ENCODE measurements around the gene STAT6. TPM values are rescaled to one million over a fixed set of nuclear protein-coding genes. Genes with fewer than 3 reads are reported as not detected.
A peak's percentile ranks its signal among the peaks of the same experiment; 100 is the strongest.

Gene STAT6
- total and polyA plus RNA-seq, 11 donors: 31.6 to 87.7 (median 38.4) TPM

DNA sequence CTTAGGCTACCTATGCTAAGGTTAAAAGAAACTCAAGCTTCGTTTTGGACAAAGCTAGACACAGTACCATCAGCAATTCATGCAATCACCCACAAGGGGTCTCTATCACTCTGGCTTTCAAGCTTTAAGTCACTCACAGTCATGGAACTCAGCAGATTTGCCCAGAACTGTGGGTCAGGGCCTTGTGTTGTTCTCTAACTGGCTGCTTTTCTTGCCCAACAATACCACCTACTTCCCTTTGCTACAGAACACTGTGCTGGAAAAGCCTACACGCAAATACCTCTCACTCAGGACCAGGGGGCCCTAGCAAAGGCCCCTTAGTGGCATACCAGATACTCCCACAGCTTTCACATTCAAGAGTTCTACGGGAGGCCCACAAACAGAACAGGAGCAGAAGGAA lies 41.6 kb downstream of the STAT6 start:
- peak in 4 of 5 donors; percentile 44 to 69 (median 65) for DNase-seq
- 28 to 38% (median 34%) methylated on average over 3 of the region's 3 CpGs for WGBS, 4 donors
- peaks cover 0 to 47% (median 18%) of the 10 kb centered on the region in 9 donors for H3K36me3 ChIP-seq

DNA sequence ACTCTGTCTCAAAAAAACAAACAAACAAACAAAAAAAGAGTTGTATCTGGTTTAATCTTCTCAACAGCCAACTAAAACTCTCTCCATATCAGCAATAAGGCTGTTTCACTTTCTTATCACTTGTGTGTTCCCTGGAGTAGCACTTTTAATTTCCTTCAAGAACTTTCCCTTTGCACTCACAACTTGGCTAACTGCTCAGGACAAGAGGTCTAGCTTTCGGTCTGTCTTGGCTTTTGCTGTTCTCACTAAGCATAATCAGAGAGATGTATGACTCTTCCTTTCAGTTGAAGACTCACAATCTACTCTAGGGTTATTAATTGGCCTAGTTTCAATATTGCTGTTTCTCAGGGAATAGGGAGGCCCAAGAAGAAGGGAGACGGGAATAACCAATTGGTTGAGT lies 44.9 kb downstream of the STAT6 start:
- WGBS, 4 donors: 72 to 90% (median 82%) methylated on average over 2 of the region's 2 CpGs
- Histone ChIP-seq H3K4me1 (peaks cover 0 to 35% (median 3%) of the 10 kb centered on the region in 12 donors), H3K27ac (peak overlapping the region in 1 of 12 donors; percentile 35), H3K9me3 (no peaks in the 10 kb centered on the region), H3K36me3 (peaks cover 0 to 39% (median 14%) of the 10 kb centered on the region in 9 donors), H3K27me3 (no peaks in the 10 kb centered on the region), H3K4me3 (no peak overlapping the region)
- no peak for DNase-seq
- intact Hi-C loops (cut with DNase I): loop anchor here in 7 of 10 donors (5.0 to 10.0 kb wide), 7 partner anchors 106 to 309 kb away; no protein-coding TSS in a partner anchor
- no peak for ATAC-seq
- TF ChIP-seq POLR2A (IDR thresholded peaks at IDR 0.05): no peak
- TF ChIP-seq, protein P1, sequence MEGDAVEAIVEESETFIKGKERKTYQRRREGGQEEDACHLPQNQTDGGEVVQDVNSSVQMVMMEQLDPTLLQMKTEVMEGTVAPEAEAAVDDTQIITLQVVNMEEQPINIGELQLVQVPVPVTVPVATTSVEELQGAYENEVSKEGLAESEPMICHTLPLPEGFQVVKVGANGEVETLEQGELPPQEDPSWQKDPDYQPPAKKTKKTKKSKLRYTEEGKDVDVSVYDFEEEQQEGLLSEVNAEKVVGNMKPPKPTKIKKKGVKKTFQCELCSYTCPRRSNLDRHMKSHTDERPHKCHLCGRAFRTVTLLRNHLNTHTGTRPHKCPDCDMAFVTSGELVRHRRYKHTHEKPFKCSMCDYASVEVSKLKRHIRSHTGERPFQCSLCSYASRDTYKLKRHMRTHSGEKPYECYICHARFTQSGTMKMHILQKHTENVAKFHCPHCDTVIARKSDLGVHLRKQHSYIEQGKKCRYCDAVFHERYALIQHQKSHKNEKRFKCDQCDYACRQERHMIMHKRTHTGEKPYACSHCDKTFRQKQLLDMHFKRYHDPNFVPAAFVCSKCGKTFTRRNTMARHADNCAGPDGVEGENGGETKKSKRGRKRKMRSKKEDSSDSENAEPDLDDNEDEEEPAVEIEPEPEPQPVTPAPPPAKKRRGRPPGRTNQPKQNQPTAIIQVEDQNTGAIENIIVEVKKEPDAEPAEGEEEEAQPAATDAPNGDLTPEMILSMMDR (IDR thresholded peaks at IDR 0.05): no peak

More for the DNA sequence above, 41.6 kb downstream of the STAT6 start:
- no peaks in the 10 kb centered on the region for H3K9me3 ChIP-seq
- no peak overlapping the region for H3K4me3 ChIP-seq
- peak overlapping the region in 9 of 12 donors; percentile 5 to 81 (median 40) for H3K27ac ChIP-seq
- TF ChIP-seq, protein P1 (IDR thresholded peaks at IDR 0.05): peak; percentile 77 to 92 (median 89)
- no peak for TF ChIP-seq POLR2A (IDR thresholded peaks at IDR 0.05)
- H3K27me3 ChIP-seq: no peaks in the 10 kb centered on the region
- H3K4me1 ChIP-seq: peaks cover 0 to 19% (median 3%) of the 10 kb centered on the region in 12 donors
- intact Hi-C loops (cut with DNase I): loop anchor here (1.0 to 10.0 kb wide), 10 partner anchors 43 to 312 kb away; no protein-coding TSS in a partner anchor
- ATAC-seq: peak; percentile 86 to 98 (median 96)

DNA sequence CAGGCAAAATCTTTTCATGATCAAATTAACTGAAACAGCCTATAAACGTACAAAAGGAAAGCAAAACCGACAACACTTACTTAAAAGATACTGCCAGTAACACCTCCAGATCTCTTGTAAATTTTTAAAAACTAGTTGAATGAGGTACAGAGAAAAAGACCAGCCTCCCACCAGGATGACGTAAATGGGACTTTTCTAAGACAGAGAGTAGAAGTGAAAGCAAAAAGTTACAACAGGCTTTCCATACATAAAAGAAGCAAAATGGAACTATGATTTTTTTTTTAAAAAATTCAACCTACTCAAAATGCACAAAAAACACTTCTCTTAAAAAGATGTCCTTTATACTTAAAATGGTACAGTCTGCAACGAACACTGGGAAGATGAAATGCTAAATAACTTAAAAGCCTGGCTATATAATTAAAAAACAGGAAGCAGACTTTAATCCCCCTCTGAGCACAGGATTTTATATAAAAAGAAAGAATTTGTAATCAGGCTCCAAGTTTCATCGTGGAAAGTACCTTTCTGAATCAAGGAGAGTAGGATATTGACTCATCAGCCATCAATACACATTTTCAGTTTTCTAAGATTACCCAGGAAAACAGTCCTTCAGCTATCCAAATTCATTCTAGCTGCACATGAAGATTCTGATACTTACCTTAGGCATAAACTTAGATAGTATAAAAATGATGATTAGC lies 47.0 kb downstream of the STAT6 start:
- intact Hi-C loops (cut with DNase I): loop anchor here in 9 of 10 donors (2.0 to 10.0 kb wide), 6 partner anchors 55 to 307 kb away; partner anchors contain the start of genes ZBTB39 (in 4 of the 9) and HSD17B6 (in 1 of the 9)
- no peaks in the 10 kb centered on the region for H3K9me3 ChIP-seq
- ATAC-seq (no peak), DNase-seq (no peak)
- H3K36me3 ChIP-seq: peaks cover 0 to 41% (median 31%) of the 10 kb centered on the region in 9 donors
- peak overlapping the region in 1 of 12 donors; percentile 88 for H3K27ac ChIP-seq
- TF ChIP-seq, protein P1 (IDR thresholded peaks at IDR 0.05): no peak
- TF ChIP-seq POLR2A (IDR thresholded peaks at IDR 0.05): no peak
- H3K4me3 ChIP-seq: peak overlapping the region in 1 of 12 donors; percentile 35
- H3K4me1 ChIP-seq: peaks cover 0 to 25% (median 0%) of the 10 kb centered on the region in 12 donors
- no peaks in the 10 kb centered on the region for H3K27me3 ChIP-seq
- 60 to 75% (median 68%) methylated on average over 5 of the region's 5 CpGs for WGBS, 4 donors

DNA sequence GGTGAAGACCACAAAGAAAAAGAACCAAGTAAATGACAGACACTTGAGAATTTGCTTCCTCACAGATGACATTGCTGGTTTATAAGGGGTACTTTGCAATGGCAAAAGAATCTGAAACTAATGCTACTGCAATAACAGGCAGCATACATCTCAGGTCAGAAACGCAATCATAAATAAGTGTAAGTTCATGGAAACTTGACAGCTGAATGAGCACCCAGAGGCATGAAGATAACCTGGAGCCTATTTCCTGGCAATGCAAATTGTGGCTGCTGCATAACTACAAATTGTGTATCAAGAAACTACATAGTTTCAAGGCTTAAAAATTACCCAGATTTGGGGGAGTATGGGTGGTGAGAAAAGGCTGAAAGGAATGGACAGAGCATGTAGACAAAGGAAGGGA lies 52.7 kb downstream of the STAT6 start:
- TF ChIP-seq POLR2A (IDR thresholded peaks at IDR 0.05): no peak
- no peaks in the 10 kb centered on the region for H3K27me3 ChIP-seq
- ATAC-seq (no peak), DNase-seq (no peak)
- intact Hi-C loops (cut with DNase I): loop anchor here in 2 of 10 donors (5.0 kb wide), 2 partner anchors 36 to 46 kb away; no protein-coding TSS in a partner anchor
- no peak overlapping the region for H3K4me3 ChIP-seq
- 90 to 95% (median 93%) methylated on average over 1 of the region's 1 CpG for WGBS, 4 donors
- peaks cover 0 to 42% (median 29%) of the 10 kb centered on the region in 9 donors for H3K36me3 ChIP-seq
- no peak overlapping the region for H3K27ac ChIP-seq
- peaks cover 0 to 25% (median 0%) of the 10 kb centered on the region in 12 donors for H3K4me1 ChIP-seq
- H3K9me3 ChIP-seq: no peaks in the 10 kb centered on the region

All from heart left ventricle (tissue), 16 donors.